ENCODE results near the gene MAEA. TPM values are rescaled to one million over a fixed set of nuclear protein-coding genes. Genes with fewer than 3 reads are reported as not detected.

Gene MAEA
- total and polyA plus RNA-seq, 9 of the 15 experiments (the other 6 are each of a cell fraction or from before 2014, with no cell fraction given), result 2.1 to 86.5 (median 45.0) TPM

DNA sequence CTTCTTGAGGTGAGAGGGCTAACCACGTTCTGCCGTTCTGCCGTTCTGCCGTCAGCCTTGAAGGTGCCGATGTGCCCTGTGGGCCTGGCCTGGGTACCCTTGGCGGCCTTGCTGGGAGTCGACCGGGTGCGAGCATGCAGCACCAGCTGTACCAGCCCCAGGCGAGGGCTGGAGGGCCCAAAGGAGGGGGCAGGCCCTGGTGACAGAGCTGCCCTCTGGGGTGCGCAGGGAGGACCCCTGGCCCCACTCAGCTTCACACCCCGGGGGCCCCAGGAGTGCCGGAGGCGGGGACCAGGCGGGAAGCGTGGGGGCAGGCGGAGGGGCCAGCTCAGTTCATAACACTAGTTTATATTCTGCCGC lies 79.4 kb downstream of the MAEA start:
- no peaks in the 10 kb centered on the region for H4K20me1 ChIP-seq (replicated peaks; ENCODE audit: control insufficient read depth, insufficient read depth, low read length)
- no peak for DNase-seq (ENCODE audit: extremely low read depth in 1 of 4, low spot score in 3 of 4)
- no peak overlapping the region for H3K4me2 ChIP-seq (ENCODE audit: insufficient read depth, low read length)
- H3K27me3 ChIP-seq (ENCODE audit: control insufficient read depth in 2 of 2, insufficient read depth in 2 of 2, low read length in 2 of 2), result no peaks in the 10 kb centered on the region
- H3K79me2 ChIP-seq (ENCODE audit: control insufficient read depth, insufficient read depth, low read length), result no peaks in the 10 kb centered on the region
- in situ Hi-C loops (cut with MboI), result no loop called here
- BruUV-seq (replicated peaks), result no TSS peak
- 83% methylated on average over 14 of the region's 18 CpGs for WGBS (ENCODE audit: insufficient coverage, low coverage, missing lambda C conversion rate)
- peaks cover 0 to 17% of the 10 kb centered on the region in 2 experiments; a peak in 1 of 5 replicates for H3K4me1 ChIP-seq (replicated peaks in 1 of 2; ENCODE audit: control insufficient read depth in 2 of 2, insufficient read depth in 2 of 2, low read length in 2 of 2)
- ChIA-PET CTCF (ENCODE audit: low intra/inter-chr PET ratio) (no interaction called here), POLR2A (interaction anchor here (0.6 kb wide), 1 partner anchor 239 kb away, joined by 3 read pairs; no protein-coding TSS in a partner anchor)
- H3K27ac ChIP-seq (ENCODE audit: extremely low read depth, low read depth, low read length), result no peak overlapping the region
- no peak overlapping the region for H3K4me3 ChIP-seq
- H3K9me3 ChIP-seq (replicated peaks; ENCODE audit: control insufficient read depth, insufficient read depth, low read depth, low read length), result no peaks in the 10 kb centered on the region
- H3K36me3 ChIP-seq (ENCODE audit: control insufficient read depth, insufficient read depth, low read length), result no peaks in the 10 kb centered on the region; the same call in 2 of the 3 replicates
- H2AFZ ChIP-seq (ENCODE audit: low read depth, low read length), result no peak overlapping the region
- ATAC-seq, result no peak
- no peak overlapping the region for H3K9ac ChIP-seq (ENCODE audit: insufficient read depth in 1 of 2, low read depth in 2 of 2, low read length in 2 of 2)
- no peak for TF ChIP-seq POLR2A (conservative IDR thresholded peaks at IDR 0.05)
- no peak for TF ChIP-seq ZC3H4 (CRISPR knock-in tag; IDR thresholded peaks at IDR 0.05; ENCODE audit: borderline replicate concordance)
- TF ChIP-seq EGR1 (conservative IDR thresholded peaks at IDR 0.05), result no peak
- TF ChIP-seq PHF20 (IDR thresholded peaks at IDR 0.05; ENCODE audit: partially characterized antibody), result no peak
- no peak for TF ChIP-seq TARDBP (IDR thresholded peaks at IDR 0.05)
- no peak for TF ChIP-seq PTRF (tag; IDR thresholded peaks at IDR 0.05)
- TF ChIP-seq ASH1L (IDR thresholded peaks at IDR 0.05; ENCODE audit: borderline replicate concordance, low read depth, partially characterized antibody), result no peak
- TF ChIP-seq KAT8 (IDR thresholded peaks at IDR 0.05; ENCODE audit: low read depth), result no peak
- no peak for TF ChIP-seq ADNP (tag; IDR thresholded peaks at IDR 0.05)
- no peak for TF ChIP-seq FOS (IDR thresholded peaks at IDR 0.05; ENCODE audit: extremely low read depth, insufficient read length)
- no peak for TF ChIP-seq ZNF830 (CRISPR knock-in tag; IDR thresholded peaks at IDR 0.05)
- TF ChIP-seq CHCHD3 (CRISPR knock-in tag; IDR thresholded peaks at IDR 0.05), result no peak
- no peak for TF ChIP-seq ZNF780A (CRISPR knock-in tag; IDR thresholded peaks at IDR 0.05)
- TF ChIP-seq, protein P1, sequence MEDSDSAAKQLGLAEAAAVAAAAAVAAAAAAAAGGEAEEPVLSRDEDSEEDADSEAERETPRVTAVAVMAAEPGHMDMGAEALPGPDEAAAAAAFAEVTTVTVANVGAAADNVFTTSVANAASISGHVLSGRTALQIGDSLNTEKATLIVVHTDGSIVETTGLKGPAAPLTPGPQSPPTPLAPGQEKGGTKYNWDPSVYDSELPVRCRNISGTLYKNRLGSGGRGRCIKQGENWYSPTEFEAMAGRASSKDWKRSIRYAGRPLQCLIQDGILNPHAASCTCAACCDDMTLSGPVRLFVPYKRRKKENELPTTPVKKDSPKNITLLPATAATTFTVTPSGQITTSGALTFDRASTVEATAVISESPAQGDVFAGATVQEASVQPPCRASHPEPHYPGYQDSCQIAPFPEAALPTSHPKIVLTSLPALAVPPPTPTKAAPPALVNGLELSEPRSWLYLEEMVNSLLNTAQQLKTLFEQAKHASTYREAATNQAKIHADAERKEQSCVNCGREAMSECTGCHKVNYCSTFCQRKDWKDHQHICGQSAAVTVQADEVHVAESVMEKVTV (CRISPR knock-in tag; IDR thresholded peaks at IDR 0.05), result no peak
- TF ChIP-seq, protein P2, sequence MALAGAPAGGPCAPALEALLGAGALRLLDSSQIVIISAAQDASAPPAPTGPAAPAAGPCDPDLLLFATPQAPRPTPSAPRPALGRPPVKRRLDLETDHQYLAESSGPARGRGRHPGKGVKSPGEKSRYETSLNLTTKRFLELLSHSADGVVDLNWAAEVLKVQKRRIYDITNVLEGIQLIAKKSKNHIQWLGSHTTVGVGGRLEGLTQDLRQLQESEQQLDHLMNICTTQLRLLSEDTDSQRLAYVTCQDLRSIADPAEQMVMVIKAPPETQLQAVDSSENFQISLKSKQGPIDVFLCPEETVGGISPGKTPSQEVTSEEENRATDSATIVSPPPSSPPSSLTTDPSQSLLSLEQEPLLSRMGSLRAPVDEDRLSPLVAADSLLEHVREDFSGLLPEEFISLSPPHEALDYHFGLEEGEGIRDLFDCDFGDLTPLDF (CRISPR knock-in tag; IDR thresholded peaks at IDR 0.05), result no peak
- TF ChIP-seq HNRNPH1 (optimal IDR thresholded peaks at IDR 0.05; ENCODE audit: low read depth, low read length), result no peak
- no peak for TF ChIP-seq TAF7 (tag; IDR thresholded peaks at IDR 0.05)
- TF ChIP-seq ZNF24 (IDR thresholded peaks at IDR 0.05), result no peak
- TF ChIP-seq, protein P3, sequence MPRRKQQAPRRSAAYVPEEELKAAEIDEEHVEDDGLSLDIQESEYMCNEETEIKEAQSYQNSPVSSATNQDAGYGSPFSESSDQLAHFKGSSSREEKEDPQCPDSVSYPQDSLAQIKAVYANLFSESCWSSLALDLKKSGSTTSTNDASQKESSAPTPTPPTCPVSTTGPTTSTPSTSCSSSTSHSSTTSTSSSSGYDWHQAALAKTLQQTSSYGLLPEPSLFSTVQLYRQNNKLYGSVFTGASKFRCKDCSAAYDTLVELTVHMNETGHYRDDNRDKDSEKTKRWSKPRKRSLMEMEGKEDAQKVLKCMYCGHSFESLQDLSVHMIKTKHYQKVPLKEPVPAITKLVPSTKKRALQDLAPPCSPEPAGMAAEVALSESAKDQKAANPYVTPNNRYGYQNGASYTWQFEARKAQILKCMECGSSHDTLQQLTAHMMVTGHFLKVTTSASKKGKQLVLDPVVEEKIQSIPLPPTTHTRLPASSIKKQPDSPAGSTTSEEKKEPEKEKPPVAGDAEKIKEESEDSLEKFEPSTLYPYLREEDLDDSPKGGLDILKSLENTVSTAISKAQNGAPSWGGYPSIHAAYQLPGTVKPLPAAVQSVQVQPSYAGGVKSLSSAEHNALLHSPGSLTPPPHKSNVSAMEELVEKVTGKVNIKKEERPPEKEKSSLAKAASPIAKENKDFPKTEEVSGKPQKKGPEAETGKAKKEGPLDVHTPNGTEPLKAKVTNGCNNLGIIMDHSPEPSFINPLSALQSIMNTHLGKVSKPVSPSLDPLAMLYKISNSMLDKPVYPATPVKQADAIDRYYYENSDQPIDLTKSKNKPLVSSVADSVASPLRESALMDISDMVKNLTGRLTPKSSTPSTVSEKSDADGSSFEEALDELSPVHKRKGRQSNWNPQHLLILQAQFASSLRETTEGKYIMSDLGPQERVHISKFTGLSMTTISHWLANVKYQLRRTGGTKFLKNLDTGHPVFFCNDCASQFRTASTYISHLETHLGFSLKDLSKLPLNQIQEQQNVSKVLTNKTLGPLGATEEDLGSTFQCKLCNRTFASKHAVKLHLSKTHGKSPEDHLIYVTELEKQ (CRISPR knock-in tag; IDR thresholded peaks at IDR 0.05), result no peak
- H3K9me1 ChIP-seq (ENCODE audit: control insufficient read depth, insufficient read depth, low read length), result no peaks in the 10 kb centered on the region
- FAIRE-seq, result no peak
- intact Hi-C loops (cut with micrococcal nuclease), result no loop called here
